Activated T-cell treated with anti-CD3 and anti-CD28 coated beads for 4 hours (primary cell): Measurements from ENCODE around the gene CD276.
"Not testable (repeated sequence)": the region's sequence is repeated elsewhere in the genome, so short reads cannot be mapped to it uniquely, and the experiment has no call there.

ENCODE experiments used
- DNase-seq: peaks from one replicate; pipeline ENCODE4 v3.0.0-alpha.2; 2020

The CD276 gene

GRCh38 chr15:73685981-73686380 is 1.8 kb downstream of the CD276 start:
- no peak for DNase-seq

- no peak for DNase-seq
Measured at GRCh38 chr15:73686781-73687256, 2.6 kb downstream of the CD276 start.

- DNase-seq, result no peak
Measured at GRCh38 chr15:73687351-73687750, 3.2 kb downstream of the CD276 start.

- no peak for DNase-seq
Measured at GRCh38 chr15:73688455-73688854, 4.3 kb downstream of the CD276 start.

DNA sequence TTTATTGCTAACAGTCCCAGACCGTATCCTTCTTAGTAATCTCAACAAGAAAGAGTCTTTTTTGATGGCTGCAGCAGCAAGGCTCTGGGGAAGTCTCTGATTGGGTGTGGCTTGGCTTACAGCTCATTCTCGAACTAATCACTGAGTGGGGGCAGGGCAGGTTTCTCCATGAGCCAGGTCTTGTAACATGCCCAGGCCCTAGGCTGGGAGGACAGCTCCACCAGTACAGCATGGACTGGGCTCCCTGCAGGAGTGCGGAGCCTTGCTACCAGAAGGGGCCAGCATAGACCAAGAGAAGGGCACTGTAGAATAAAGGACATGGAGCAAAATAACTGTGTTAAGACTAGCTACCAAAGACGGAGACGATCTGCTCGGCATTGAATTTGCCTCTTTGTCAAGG is 7.2 kb downstream of the CD276 start:
- DNase-seq, result no peak

- DNase-seq, result no peak
Measured at GRCh38 chr15:73694419-73694818, 10.2 kb downstream of the CD276 start.

DNA sequence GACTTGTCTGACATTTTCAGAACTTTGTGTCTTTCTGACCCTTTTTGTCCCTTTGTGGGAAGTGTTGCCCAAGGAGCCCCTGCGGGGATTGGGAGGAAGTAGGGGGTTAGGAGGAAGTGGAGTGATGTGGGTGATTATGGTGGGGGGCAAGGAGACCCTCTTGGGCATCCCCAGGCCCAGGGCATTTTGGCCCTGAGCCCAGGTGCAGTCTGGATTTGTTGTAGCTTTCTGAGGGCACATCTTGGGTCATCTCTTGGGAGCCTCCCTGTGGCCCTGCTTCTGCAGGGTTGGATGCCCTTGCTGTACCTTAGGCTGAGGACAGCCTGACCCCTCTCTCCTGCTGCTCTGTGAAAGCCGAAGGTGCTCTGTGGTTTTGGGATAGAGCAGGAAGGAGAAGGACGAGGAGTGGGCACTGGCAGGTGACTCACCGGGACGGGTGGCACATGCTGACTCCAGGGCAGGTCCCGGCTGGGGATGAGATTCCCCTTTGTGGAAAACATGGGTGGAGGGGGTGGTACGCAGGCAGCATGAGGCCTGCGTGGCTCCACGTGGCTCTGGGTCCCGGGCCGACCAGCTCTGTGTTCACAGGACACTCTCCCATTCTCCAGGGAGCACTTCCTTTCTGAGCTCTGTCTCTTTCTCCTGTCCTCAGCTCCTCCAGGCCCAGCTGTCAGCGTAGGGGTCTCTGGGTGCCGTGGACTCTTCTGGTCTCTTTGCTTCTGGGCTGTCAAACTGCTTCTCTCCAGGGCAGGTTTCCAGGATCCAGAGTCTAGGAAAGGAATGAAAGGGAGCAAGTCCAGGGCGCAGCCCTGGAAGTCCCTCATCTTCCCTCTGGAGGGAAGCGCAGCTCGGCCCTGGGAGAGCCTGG is 11.8 kb downstream of the CD276 start:
- no peak for DNase-seq

DNA sequence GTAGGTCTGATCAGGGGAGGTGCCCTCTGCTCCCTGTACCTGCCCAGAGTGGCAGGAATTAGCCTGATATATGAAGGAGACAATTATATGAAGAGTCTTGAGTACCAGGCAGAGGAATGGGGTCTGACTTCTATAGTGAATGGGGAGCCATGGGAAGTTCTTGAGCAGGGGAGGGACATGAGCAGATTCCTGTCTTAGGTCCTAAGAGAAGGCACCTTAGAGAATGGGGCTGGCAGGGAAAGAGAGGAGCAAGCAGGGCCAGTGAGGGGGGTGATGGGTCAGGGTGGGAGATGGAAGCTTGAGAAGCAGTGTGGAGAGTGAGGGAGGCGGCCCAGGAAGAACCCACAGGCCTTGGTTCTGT is 12.4 kb downstream of the CD276 start:
- no peak for DNase-seq

- peak; percentile 42 for DNase-seq
Measured at GRCh38 chr15:73697033-73697467, 12.9 kb downstream of the CD276 start.

GRCh38 chr15:73699249-73700040 is 15.3 kb downstream of the CD276 start:
- no peak for DNase-seq

DNA sequence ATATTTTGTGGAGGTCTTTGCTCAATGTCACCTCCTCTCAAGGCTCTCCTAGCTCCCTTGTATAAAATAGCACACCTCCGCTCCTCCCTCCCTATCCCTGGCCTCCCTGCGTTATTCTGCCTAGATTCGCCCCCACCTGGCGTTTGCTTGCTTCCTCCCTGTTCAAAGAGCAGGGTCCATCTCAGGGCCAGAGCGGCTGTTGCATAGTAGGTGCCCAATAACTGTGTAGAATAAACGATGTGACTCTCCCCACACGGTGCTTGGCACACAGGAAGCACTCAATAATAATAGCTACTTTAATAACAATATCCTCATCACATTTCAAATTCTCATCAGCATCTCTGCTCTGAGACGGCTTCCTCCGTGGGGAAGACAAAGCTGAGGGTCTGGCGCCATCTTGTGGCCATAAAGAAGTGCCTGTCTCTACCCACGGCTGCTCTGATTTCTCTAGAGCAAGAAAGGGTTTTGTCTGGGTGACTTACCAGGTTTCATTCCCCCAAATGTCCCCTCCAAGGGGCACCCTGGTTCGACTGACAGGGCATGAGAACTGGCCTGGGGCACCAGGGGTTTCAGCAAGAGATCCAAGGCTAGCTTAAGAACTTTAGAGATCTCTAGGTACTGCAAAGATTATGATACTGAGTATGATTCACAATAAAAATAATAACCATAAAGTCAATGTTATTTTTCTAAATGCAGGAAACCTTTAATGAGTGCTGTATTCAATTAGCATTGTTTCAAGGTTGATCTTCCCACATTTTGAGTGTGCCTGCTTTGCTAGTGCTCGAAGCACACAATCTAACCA is 16.1 kb downstream of the CD276 start:
- DNase-seq, result peak; percentile 68

- DNase-seq, result not testable (repeated sequence)
Measured at GRCh38 chr15:73702311-73703239, 18.4 kb downstream of the CD276 start.

DNA sequence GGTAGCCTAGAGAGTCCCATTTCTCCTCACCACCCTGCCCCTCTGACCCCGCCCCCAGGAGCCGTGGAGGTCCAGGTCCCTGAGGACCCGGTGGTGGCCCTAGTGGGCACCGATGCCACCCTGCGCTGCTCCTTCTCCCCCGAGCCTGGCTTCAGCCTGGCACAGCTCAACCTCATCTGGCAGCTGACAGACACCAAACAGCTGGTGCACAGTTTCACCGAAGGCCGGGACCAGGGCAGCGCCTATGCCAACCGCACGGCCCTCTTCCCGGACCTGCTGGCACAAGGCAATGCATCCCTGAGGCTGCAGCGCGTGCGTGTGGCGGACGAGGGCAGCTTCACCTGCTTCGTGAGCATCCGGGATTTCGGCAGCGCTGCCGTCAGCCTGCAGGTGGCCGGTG is 19.4 kb downstream of the CD276 start:
- not testable (repeated sequence) for DNase-seq

DNA sequence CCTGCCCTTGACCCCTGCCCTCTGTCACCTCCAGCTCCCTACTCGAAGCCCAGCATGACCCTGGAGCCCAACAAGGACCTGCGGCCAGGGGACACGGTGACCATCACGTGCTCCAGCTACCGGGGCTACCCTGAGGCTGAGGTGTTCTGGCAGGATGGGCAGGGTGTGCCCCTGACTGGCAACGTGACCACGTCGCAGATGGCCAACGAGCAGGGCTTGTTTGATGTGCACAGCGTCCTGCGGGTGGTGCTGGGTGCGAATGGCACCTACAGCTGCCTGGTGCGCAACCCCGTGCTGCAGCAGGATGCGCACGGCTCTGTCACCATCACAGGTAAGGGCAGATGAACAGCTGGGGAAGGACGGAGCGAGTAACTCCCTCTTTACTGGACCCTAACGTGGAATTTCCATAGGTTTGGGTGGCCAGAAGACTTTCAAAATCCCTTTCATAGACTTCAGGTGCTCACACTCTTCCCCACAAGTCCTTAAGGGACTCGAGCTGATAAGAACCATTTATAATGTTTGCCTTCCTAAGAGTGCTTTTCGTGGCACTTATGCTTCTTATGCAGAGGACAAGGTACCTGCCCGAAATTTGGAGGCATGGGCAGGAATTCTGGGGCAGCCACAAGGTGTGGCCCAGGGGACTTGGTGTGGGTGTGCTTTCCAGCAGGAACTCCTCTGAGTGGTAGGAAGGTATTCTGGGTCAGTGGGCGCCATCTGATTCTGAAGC is 20.1 kb downstream of the CD276 start:
- not testable (repeated sequence) for DNase-seq

DNA sequence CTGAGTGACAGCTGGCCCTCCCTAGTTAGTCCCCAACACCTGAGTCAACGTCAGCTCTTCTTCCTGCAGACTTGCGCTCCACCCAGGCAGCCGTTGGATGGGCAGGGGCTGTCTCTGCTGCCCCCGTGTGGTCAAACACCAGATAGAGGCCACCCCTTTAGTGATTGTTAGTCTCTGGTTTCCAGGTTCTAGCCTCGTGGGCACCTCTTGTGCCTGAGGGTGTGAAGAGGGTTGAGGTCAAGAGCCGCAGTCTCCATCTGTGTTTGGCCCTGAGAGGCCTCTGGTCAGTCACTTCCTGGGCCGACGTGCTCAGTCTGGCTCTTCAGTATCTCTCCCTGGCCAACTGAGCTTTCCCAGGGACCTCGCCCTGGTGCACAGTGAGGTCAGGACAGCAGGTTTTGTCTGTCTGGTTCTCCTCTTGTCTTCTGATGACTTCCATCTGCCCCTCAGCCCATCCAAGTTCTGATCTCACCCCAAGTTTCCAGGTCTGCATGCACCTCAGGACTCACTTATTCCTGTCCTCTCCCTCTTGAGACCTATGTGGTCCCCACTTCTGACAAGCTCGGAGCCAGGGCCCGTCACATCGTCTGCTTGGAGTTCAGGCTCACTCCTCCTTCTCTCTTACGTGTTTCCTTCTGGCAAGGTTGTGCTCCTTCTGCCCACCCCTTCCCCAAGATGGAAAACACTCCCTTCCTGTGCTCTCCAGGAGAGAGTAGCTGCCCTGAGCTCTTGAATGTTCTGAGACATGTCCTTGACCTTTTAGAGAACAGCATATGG is 20.9 kb downstream of the CD276 start:
- peak; percentile 44 for DNase-seq

- no peak for DNase-seq
Measured at GRCh38 chr15:73708691-73709090, 24.5 kb downstream of the CD276 start.

- no peak for DNase-seq
Measured at GRCh38 chr15:73709241-73709640, 25.1 kb downstream of the CD276 start.

DNA sequence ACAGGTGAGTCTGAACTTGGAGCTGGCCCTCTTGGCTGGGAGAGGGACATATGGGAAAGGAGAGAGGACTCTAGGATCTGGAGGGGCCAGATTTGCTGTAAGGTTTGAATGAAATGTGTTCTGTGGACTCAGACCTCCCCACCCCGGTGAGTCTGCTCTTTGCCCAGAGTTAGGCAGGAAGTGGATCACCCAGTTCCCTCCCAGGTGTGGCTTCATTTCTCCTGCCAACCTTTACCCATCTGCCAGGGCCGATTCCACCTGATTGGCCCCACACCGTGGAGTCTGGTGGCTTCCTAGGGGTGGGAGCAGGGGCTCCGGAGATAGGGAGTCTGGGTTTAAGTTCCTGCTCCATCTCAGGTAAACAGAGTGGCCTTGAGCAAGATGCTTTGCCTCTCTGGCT is 25.5 kb downstream of the CD276 start:
- no peak for DNase-seq

GRCh38 chr15:73710321-73710720 is 26.1 kb downstream of the CD276 start:
- DNase-seq, result no peak

DNA sequence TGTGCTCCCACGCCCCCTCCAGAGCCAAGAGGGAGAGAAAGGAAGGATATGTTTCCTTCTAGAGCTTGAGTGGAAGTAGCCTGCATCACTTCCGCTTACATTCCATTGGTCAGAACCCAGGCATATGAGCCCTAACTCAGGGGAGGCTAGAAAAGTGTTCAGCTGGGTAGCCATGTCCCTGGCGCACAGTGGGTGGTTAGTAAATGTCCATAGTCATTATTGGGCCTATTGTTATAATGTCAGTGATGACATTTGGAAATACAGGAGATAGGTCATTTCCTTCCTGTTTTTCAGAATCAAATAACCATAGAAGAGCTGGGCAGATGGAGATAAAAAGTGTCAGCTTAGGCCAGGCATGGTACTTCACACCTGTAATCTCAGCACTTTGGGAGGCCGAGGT is 27.3 kb downstream of the CD276 start:
- no peak for DNase-seq
